ENCODE measurements around the gene PRKAG2.

DNA sequence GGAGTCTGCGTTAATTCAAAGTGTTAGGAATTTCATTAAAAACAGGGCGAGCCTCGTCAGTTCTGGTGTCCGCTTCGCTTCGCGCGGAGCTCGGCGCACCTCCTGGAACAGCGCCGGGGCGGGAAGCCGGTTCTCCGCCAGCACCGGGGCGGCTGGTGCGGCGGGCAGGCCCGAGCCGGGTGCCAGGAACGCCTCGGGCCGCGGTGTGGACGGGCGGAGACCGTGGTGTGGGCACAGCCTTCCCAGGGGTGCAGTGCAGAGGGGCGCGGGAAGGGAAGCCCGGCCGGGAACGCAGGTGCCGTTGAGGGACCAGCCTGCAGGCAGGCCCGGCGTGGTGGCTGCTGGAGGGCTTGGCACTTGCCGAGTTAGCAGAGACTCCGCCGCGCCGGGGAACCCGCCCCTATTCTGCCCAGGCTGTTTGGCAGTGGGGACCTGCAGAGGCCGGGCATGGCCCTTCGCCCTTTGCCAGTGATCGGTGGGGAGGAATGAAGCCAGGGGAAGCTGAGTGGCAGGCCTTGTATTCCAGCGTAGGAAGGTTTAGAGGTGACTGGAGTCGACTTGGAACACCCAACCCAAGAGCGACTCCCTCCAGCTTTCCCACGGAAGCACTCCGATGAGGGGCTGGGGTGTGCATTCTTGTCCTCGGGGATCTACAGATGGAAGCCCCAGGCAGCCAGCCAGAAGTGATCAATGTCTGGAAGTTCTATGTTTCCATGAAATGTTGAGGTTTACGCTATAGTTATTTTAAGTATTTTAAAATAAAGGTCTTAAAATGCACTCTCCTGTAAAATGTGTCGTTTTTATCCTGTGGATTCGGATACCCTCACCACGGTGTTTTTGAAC is 356.3 kb downstream of the PRKAG2 start:
- TF ChIP-seq GTF2F1 (IDR thresholded peaks at IDR 0.05; ENCODE audit: borderline replicate concordance, low read depth, low read length), result no peak
- TF ChIP-seq, protein P1, sequence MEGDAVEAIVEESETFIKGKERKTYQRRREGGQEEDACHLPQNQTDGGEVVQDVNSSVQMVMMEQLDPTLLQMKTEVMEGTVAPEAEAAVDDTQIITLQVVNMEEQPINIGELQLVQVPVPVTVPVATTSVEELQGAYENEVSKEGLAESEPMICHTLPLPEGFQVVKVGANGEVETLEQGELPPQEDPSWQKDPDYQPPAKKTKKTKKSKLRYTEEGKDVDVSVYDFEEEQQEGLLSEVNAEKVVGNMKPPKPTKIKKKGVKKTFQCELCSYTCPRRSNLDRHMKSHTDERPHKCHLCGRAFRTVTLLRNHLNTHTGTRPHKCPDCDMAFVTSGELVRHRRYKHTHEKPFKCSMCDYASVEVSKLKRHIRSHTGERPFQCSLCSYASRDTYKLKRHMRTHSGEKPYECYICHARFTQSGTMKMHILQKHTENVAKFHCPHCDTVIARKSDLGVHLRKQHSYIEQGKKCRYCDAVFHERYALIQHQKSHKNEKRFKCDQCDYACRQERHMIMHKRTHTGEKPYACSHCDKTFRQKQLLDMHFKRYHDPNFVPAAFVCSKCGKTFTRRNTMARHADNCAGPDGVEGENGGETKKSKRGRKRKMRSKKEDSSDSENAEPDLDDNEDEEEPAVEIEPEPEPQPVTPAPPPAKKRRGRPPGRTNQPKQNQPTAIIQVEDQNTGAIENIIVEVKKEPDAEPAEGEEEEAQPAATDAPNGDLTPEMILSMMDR (IDR thresholded peaks at IDR 0.05; ENCODE audit: control extremely low read depth in 1 of 3, insufficient read depth in 1 of 3, low read depth in 1 of 3, low read length in 3 of 3), result no peak
- no peak for TF ChIP-seq CEBPB (IDR thresholded peaks at IDR 0.05; ENCODE audit: low read depth, low read length)
- peak; percentile 35 for TF ChIP-seq EZH2 (IDR thresholded peaks at IDR 0.05; ENCODE audit: low read depth, low read length, severe bottlenecking)
- no peak for TF ChIP-seq YY1 (IDR thresholded peaks at IDR 0.05; ENCODE audit: low read depth, low read length)
- TF ChIP-seq CHD2 (IDR thresholded peaks at IDR 0.05; ENCODE audit: low read length), result no peak
- TF ChIP-seq ZNF274 (IDR thresholded peaks at IDR 0.05; ENCODE audit: borderline replicate concordance, extremely low read depth, low read length), result no peak
- no peak for TF ChIP-seq POLR2AphosphoS5 (IDR thresholded peaks at IDR 0.05; ENCODE audit: low read depth, low read length)
- no peak for TF ChIP-seq GABPA (IDR thresholded peaks at IDR 0.05; ENCODE audit: borderline replicate concordance, insufficient read depth, low read length)
- no peak for TF ChIP-seq RFX5 (IDR thresholded peaks at IDR 0.05; ENCODE audit: borderline replicate concordance, low read depth, low read length)

Data from H1 (cell line).